Myocyte (in vitro differentiated cells): Measurements from ENCODE around the gene CNTNAP2. TPM values are rescaled to one million over a fixed set of nuclear protein-coding genes. Genes with fewer than 3 reads are reported as not detected.
"Not testable (repeated sequence)": the region's sequence is repeated elsewhere in the genome, so short reads cannot be mapped to it uniquely, and the experiment has no call there.

Experiments
- DNase-seq: peaks from one replicate; pipeline ENCODE4 v3.0.0-alpha.2; 2012; ENCODE audit warnings: low read depth
- total RNA-seq: library from RNA; depleted of rRNA; stranded (reverse); fragments of >200 nt; gene quantifications from 2 replicates; pipeline ENCODE4 v1.2.3, GENCODE V29; 2014

CNTNAP2 gene
- total RNA-seq, 1 donor from 2014 or later: not detected

GRCh38 chr7:147078312-147078711, 961.7 kb downstream of the CNTNAP2 start:
- no peak for DNase-seq

GRCh38 chr7:147079083-147079482, 962.5 kb downstream of the CNTNAP2 start:
- no peak for DNase-seq

- no peak for DNase-seq
Measured at GRCh38 chr7:147079921-147080420, 963.4 kb downstream of the CNTNAP2 start.

GRCh38 chr7:147081117-147081516, 964.5 kb downstream of the CNTNAP2 start:
- no peak for DNase-seq

- DNase-seq: peak; percentile 25
Measured at GRCh38 chr7:147089051-147089461, 972.5 kb downstream of the CNTNAP2 start.

- no peak for DNase-seq
Measured at GRCh38 chr7:147089608-147090007, 973.0 kb downstream of the CNTNAP2 start.

GRCh38 chr7:147096629-147097028, 980.0 kb downstream of the CNTNAP2 start:
- DNase-seq: no peak

GRCh38 chr7:147103224-147103623, 986.6 kb downstream of the CNTNAP2 start:
- DNase-seq: no peak

- no peak for DNase-seq
Measured at GRCh38 chr7:147106746-147107145, 990.1 kb downstream of the CNTNAP2 start.

GRCh38 chr7:147114525-147114924, 997.9 kb downstream of the CNTNAP2 start:
- not testable (repeated sequence) for DNase-seq

- DNase-seq: no peak
Measured at GRCh38 chr7:147136352-147136751, 1019.8 kb downstream of the CNTNAP2 start.

GRCh38 chr7:147145194-147145593, 1028.6 kb downstream of the CNTNAP2 start:
- no peak for DNase-seq

- no peak for DNase-seq
Measured at GRCh38 chr7:147146169-147146568, 1029.6 kb downstream of the CNTNAP2 start.

GRCh38 chr7:147151661-147152060, 1035.1 kb downstream of the CNTNAP2 start:
- DNase-seq: no peak

GRCh38 chr7:147153571-147153970, 1037.0 kb downstream of the CNTNAP2 start:
- no peak for DNase-seq

GRCh38 chr7:147161405-147161804, 1044.8 kb downstream of the CNTNAP2 start:
- DNase-seq: no peak

GRCh38 chr7:147170341-147171012, 1053.9 kb downstream of the CNTNAP2 start:
- DNase-seq: no peak

- DNase-seq: no peak
Measured at GRCh38 chr7:147171013-147171391, 1054.4 kb downstream of the CNTNAP2 start.

- no peak for DNase-seq
Measured at GRCh38 chr7:147173883-147174282, 1057.3 kb downstream of the CNTNAP2 start.

- no peak for DNase-seq
Measured at GRCh38 chr7:147182874-147183273, 1066.3 kb downstream of the CNTNAP2 start.

- no peak for DNase-seq
Measured at GRCh38 chr7:147183276-147183675, 1066.7 kb downstream of the CNTNAP2 start.

- DNase-seq: no peak
Measured at GRCh38 chr7:147188467-147188866, 1071.9 kb downstream of the CNTNAP2 start.

GRCh38 chr7:147193476-147193875, 1076.9 kb downstream of the CNTNAP2 start:
- no peak for DNase-seq
